Naive thymus-derived CD8-positive, alpha-beta T cell (primary cell): Measurements from ENCODE around the gene NGRN. TPM values are rescaled to one million over a fixed set of nuclear protein-coding genes. Genes with fewer than 3 reads are reported as not detected.
"Not testable (repeated sequence)": the region's sequence is repeated elsewhere in the genome, so short reads cannot be mapped to it uniquely, and the experiment has no call there.

Experiments
- ATAC-seq, 2 donors: fragments of 150-1000 bp; cut with Tn5 transposase in 1 of 2; sonication (Bioruptor Pico), chemical (Tn5 transposase) in 1 of 2; 1 replicate in 1 of 2; 2 replicates in 1 of 2; pipeline ENCODE4 v1.10.0; 2021; ENCODE audit warnings: mild to moderate bottlenecking in 2 of 2, moderate library complexity in 2 of 2
- POLR2A ChIA-PET: fragments of 350-600 bp; sonication (Branson Sonifier 250); formaldehyde crosslinking; loops from one replicate; lab custom pipeline; 2021; ENCODE audit warnings: antibody characterized with exemption; lab: Charles Lee
- DNase-seq, 10 donors: peaks; one replicate each; pipeline versions ENCODE4 v3.0.0 to v3.0.0-alpha.2; 2020 to 2022
- H3K27ac Mint-ChIP-seq, 10 donors: one replicate each; pipeline ENCODE4 v1.8.0; 2020 to 2022; ENCODE audit warnings: mild to moderate bottlenecking in 10 of 10, mixed read lengths in 10 of 10, moderate library complexity in 4 of 10, inconsistent platforms in 1 of 10
- H3K27me3 Mint-ChIP-seq, 5 donors: one replicate each; pipeline ENCODE4 v1.8.0; 2021 to 2022; ENCODE audit warnings: mixed read lengths in 5 of 5
- H3K36me3 Mint-ChIP-seq, 3 donors: one replicate each; pipeline ENCODE4 v1.8.0; 2020 to 2022; ENCODE audit warnings: mixed read lengths in 3 of 3, mild to moderate bottlenecking in 2 of 3, inconsistent platforms in 1 of 3
- H3K4me1 Mint-ChIP-seq, 4 donors: one replicate each; pipeline ENCODE4 v1.8.0; 2021 to 2022; ENCODE audit warnings: mixed read lengths in 4 of 4
- H3K4me3 Mint-ChIP-seq, 10 donors: one replicate each; pipeline ENCODE4 v1.8.0; 2020 to 2022; ENCODE audit warnings: mild to moderate bottlenecking in 10 of 10, mixed read lengths in 10 of 10, moderate library complexity in 6 of 10, inconsistent platforms in 1 of 10
- H3K9me3 Mint-ChIP-seq, 9 donors: one replicate each; pipeline ENCODE4 v1.8.0; 2020 to 2022; ENCODE audit warnings: mixed read lengths in 9 of 9, mild to moderate bottlenecking in 3 of 9, inconsistent platforms in 1 of 9, moderate library complexity in 1 of 9
- polyA plus RNA-seq, 3 donors: library from polyadenylated mRNA; unstranded; fragments of 300-500 nt; fragmentation: Illumina TruSeq; gene quantifications; one replicate each; pipeline ENCODE4 v1.2.3, GENCODE V29; 2021
- total RNA-seq, 8 experiments: library from RNA in 2 of 8; stranded (reverse) in 2 of 8; gene quantifications; one replicate each; pipeline ENCODE4 v1.2.3 and lab custom pipeline; 2021 to 2026

NGRN gene
- total and polyA plus RNA-seq, 5 experiments from 2014 or later, result 25.9 to 53.3 (median 42.9) TPM

- no peaks in the 10 kb centered on the region for H3K9me3 Mint-ChIP-seq
- H3K4me3 Mint-ChIP-seq, result peak overlapping the region; percentile 95 to 98 (median 97)
- peak overlapping the region; percentile 96 to 99 (median 99) for H3K27ac Mint-ChIP-seq
- POLR2A ChIA-PET, result interaction anchor here (2.5 kb wide), 1 partner anchor 31 kb away, joined by 36 read pairs; the partner anchor contains the start of genes CIB1 and GDPGP1
- DNase-seq (no peak), ATAC-seq (no peak)
- H3K27me3 Mint-ChIP-seq, result no peaks in the 10 kb centered on the region
- H3K4me1 Mint-ChIP-seq, result peaks cover 19 to 48% (median 48%) of the 10 kb centered on the region in 4 donors
- H3K36me3 Mint-ChIP-seq, result peaks cover 0 to 27% (median 6%) of the 10 kb centered on the region in 3 donors
These were observed 801 bp upstream of the NGRN start for GRCh38 chr15:90264671-90265070.

- Mint-ChIP-seq H3K27ac (peak overlapping the region; percentile 96 to 99 (median 99)), H3K4me3 (peak overlapping the region; percentile 95 to 98 (median 97)), H3K9me3 (no peaks in the 10 kb centered on the region), H3K4me1 (peaks cover 28 to 61% (median 61%) of the 10 kb centered on the region in 4 donors), H3K36me3 (peaks cover 0 to 41% (median 10%) of the 10 kb centered on the region in 3 donors), H3K27me3 (no peaks in the 10 kb centered on the region)
- DNase-seq (peak in 5 of 10 donors; percentile 7 to 69 (median 36)), ATAC-seq (peak; percentile 15 to 40)
- POLR2A ChIA-PET, result interaction anchor here (0.5 to 2.5 kb wide), 11 partner anchors 17 to 634 kb away, joined by 3 to 36 read pairs (median 4); partner anchors contain the start of genes CIB1, GDPGP1, SEMA4B and TTLL13
These were observed 574 bp downstream of the NGRN start for GRCh38 chr15:90266061-90266431.

- peaks cover 32 to 66% (median 65%) of the 10 kb centered on the region in 4 donors for H3K4me1 Mint-ChIP-seq
- peaks cover 0 to 45% (median 12%) of the 10 kb centered on the region in 3 donors for H3K36me3 Mint-ChIP-seq
- DNase-seq, result peak in 1 of 10 donors; percentile 9
- H3K4me3 Mint-ChIP-seq, result peak overlapping the region; percentile 95 to 98 (median 97)
- H3K27me3 Mint-ChIP-seq, result no peaks in the 10 kb centered on the region
- POLR2A ChIA-PET, result interaction anchor here (0.7 to 2.7 kb wide), 7 partner anchors 17 to 216 kb away, joined by 3 to 36 read pairs (median 12); partner anchors contain the start of genes CIB1, GDPGP1, SEMA4B and TTLL13
- H3K27ac Mint-ChIP-seq, result peak overlapping the region; percentile 96 to 99 (median 99)
- ATAC-seq, result no peak
- no peaks in the 10 kb centered on the region for H3K9me3 Mint-ChIP-seq
These were observed 1.0 kb downstream of the NGRN start for GRCh38 chr15:90266485-90266884.

GRCh38 chr15:90268415-90268814 lies 2.9 kb downstream of the NGRN start:
- H3K36me3 Mint-ChIP-seq, result peaks cover 0 to 65% (median 14%) of the 10 kb centered on the region in 3 donors
- no peaks in the 10 kb centered on the region for H3K27me3 Mint-ChIP-seq
- no peak for ATAC-seq
- H3K9me3 Mint-ChIP-seq, result no peaks in the 10 kb centered on the region
- H3K4me1 Mint-ChIP-seq, result peaks cover 38 to 79% (median 75%) of the 10 kb centered on the region in 4 donors
- POLR2A ChIA-PET, result interaction anchor here (0.9 to 2.7 kb wide), 4 partner anchors 19 to 120 kb away, joined by 3 to 12 read pairs (median 5); partner anchors contain the start of genes CIB1, GDPGP1, IQGAP1 and TTLL13
- H3K27ac Mint-ChIP-seq, result peak overlapping the region in 9 of 10 donors; percentile 17 to 96 (median 78)
- H3K4me3 Mint-ChIP-seq, result peak overlapping the region; percentile 60 to 98 (median 96)
- DNase-seq, result no peak

- peak overlapping the region in 9 of 10 donors; percentile 16 to 85 (median 81) for H3K27ac Mint-ChIP-seq
- H3K9me3 Mint-ChIP-seq, result no peaks in the 10 kb centered on the region
- no peak for DNase-seq
- ATAC-seq, result no peak
- peak overlapping the region in 8 of 10 donors; percentile 12 to 96 (median 58) for H3K4me3 Mint-ChIP-seq
- H3K4me1 Mint-ChIP-seq, result peaks cover 38 to 75% (median 60%) of the 10 kb centered on the region in 4 donors
- H3K36me3 Mint-ChIP-seq, result peaks cover 0 to 79% (median 21%) of the 10 kb centered on the region in 3 donors
- POLR2A ChIA-PET, result interaction anchor here (1.6 kb wide), 1 partner anchor 38 kb away, joined by 6 read pairs; the partner anchor contains the start of gene CIB1
- no peaks in the 10 kb centered on the region for H3K27me3 Mint-ChIP-seq
These were observed 5.2 kb downstream of the NGRN start for GRCh38 chr15:90270502-90271150.

- POLR2A ChIA-PET, result interaction anchor here (1.6 kb wide), 1 partner anchor 39 kb away, joined by 6 read pairs; the partner anchor contains the start of gene CIB1
- H3K27ac Mint-ChIP-seq, result peak overlapping the region; percentile 25 to 87 (median 78)
- H3K9me3 Mint-ChIP-seq, result no peaks in the 10 kb centered on the region
- H3K36me3 Mint-ChIP-seq, result peaks cover 0 to 82% (median 21%) of the 10 kb centered on the region in 3 donors
- H3K4me3 Mint-ChIP-seq, result peak overlapping the region in 4 of 10 donors; percentile 2 to 34 (median 12)
- ATAC-seq, result no peak
- peaks cover 33 to 71% (median 54%) of the 10 kb centered on the region in 4 donors for H3K4me1 Mint-ChIP-seq
- H3K27me3 Mint-ChIP-seq, result no peaks in the 10 kb centered on the region
- no peak for DNase-seq
These were observed 6.1 kb downstream of the NGRN start for GRCh38 chr15:90271459-90272166.

GRCh38 chr15:90278467-90278866 lies 13.0 kb downstream of the NGRN start:
- peak overlapping the region in 2 of 10 donors; percentile 22 to 83 for H3K27ac Mint-ChIP-seq
- not testable (repeated sequence) for H3K27me3 Mint-ChIP-seq, DNase-seq

GRCh38 chr15:90280743-90281142 lies 15.3 kb downstream of the NGRN start:
- DNase-seq, POLR2A ChIA-PET, H3K4me1 Mint-ChIP-seq, H3K9me3 Mint-ChIP-seq, H3K4me3 Mint-ChIP-seq, H3K27ac Mint-ChIP-seq, H3K27me3 Mint-ChIP-seq, ATAC-seq: not testable (repeated sequence)
- H3K36me3 Mint-ChIP-seq, result peaks cover 0 to 10% (median 0%) of the 10 kb centered on the region in 3 donors

More at GRCh38 chr15:90278467-90278866, 13.0 kb downstream of the NGRN start:
- peaks cover 0 to 25% (median 7%) of the 10 kb centered on the region in 3 donors for H3K36me3 Mint-ChIP-seq
- POLR2A ChIA-PET, result interaction anchor here (0.6 kb wide), 1 partner anchor 305 kb away, joined by 9 read pairs; no protein-coding TSS in a partner anchor
- not testable (repeated sequence) for H3K9me3 Mint-ChIP-seq, H3K4me3 Mint-ChIP-seq, ATAC-seq
- H3K4me1 Mint-ChIP-seq, result peaks cover 0 to 11% (median 5%) of the 10 kb centered on the region in 4 donors

GRCh38 chr15:90281637-90282036 lies 16.2 kb downstream of the NGRN start:
- H3K4me1 Mint-ChIP-seq, DNase-seq, H3K9me3 Mint-ChIP-seq, H3K27me3 Mint-ChIP-seq, H3K27ac Mint-ChIP-seq, H3K36me3 Mint-ChIP-seq, ATAC-seq, H3K4me3 Mint-ChIP-seq: not testable (repeated sequence)
- POLR2A ChIA-PET, result interaction anchor here (0.7 kb wide), 1 partner anchor 49 kb away, joined by 5 read pairs; no protein-coding TSS in a partner anchor

- Mint-ChIP-seq H3K36me3 (no peaks in the 10 kb centered on the region), H3K4me3 (no peak overlapping the region), H3K4me1 (peaks cover 0 to 2% (median 0%) of the 10 kb centered on the region in 4 donors), H3K27ac (no peak overlapping the region), H3K27me3 (no peaks in the 10 kb centered on the region), H3K9me3 (no peaks in the 10 kb centered on the region)
- peak; percentile 89 to 94 for ATAC-seq
- POLR2A ChIA-PET, result interaction anchor here (0.7 kb wide), 1 partner anchor 89 kb away, joined by 6 read pairs; no protein-coding TSS in a partner anchor
- peak in 8 of 10 donors; percentile 31 to 76 (median 51) for DNase-seq
These were observed 21.2 kb downstream of the NGRN start for GRCh38 chr15:90286678-90287077.

- no peak for DNase-seq
- H3K36me3 Mint-ChIP-seq, result no peaks in the 10 kb centered on the region
- no peaks in the 10 kb centered on the region for H3K9me3 Mint-ChIP-seq
- ATAC-seq, result no peak
- POLR2A ChIA-PET, result interaction anchor here (0.7 kb wide), 1 partner anchor 89 kb away, joined by 6 read pairs; no protein-coding TSS in a partner anchor
- no peak overlapping the region for H3K4me3 Mint-ChIP-seq
- H3K27ac Mint-ChIP-seq, result no peak overlapping the region
- no peaks in the 10 kb centered on the region for H3K27me3 Mint-ChIP-seq
- peaks cover 0 to 2% (median 0%) of the 10 kb centered on the region in 4 donors for H3K4me1 Mint-ChIP-seq
These were observed 21.6 kb downstream of the NGRN start for GRCh38 chr15:90287101-90287500.

- DNase-seq (no peak), ATAC-seq (no peak)
- POLR2A ChIA-PET, result no interaction called here
- no peaks in the 10 kb centered on the region for H3K36me3 Mint-ChIP-seq
- no peak overlapping the region for H3K27ac Mint-ChIP-seq
- no peaks in the 10 kb centered on the region for H3K9me3 Mint-ChIP-seq
- H3K27me3 Mint-ChIP-seq, result no peaks in the 10 kb centered on the region
- no peak overlapping the region for H3K4me3 Mint-ChIP-seq
- H3K4me1 Mint-ChIP-seq, result peaks cover 0 to 2% (median 0%) of the 10 kb centered on the region in 4 donors
These were observed 22.5 kb downstream of the NGRN start for GRCh38 chr15:90287946-90288345.
